SKM-1 (cell line): Measurements from ENCODE around the gene RSBN1L.
"Not testable (repeated sequence)": the region's sequence is repeated elsewhere in the genome, so short reads cannot be mapped to it uniquely, and the experiment has no call there.

ENCODE experiments used
- DNase-seq: peaks from one replicate; lab custom pipeline; 2025; ENCODE audit not compliant: unreplicated experiment; lab: John Stamatoyannopoulos, UW

RSBN1L gene

GRCh38 chr7:77765906-77766800, 69.9 kb downstream of the RSBN1L start:
- DNase-seq, result no peak

GRCh38 chr7:77766801-77767605, 70.7 kb downstream of the RSBN1L start:
- DNase-seq, result no peak

DNA sequence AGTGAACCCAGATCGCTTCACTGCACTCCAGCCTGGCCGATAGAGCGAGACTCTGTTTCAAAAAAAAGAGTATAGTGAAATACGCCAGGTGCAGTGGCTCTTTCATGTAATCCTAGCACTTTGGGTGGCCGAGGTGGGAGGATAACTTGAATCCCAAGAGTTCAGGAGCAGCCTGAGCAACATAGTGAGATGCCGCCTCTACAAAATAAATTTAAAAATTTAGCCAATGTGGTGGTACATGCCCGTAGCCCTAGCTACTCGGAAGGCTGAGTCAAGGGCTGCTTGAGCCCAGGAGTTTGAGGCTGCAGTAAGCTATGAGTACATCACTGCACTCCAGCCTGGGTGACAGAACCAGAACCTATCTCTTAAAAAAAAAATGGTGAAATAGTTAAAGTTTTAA, 74.1 kb downstream of the RSBN1L start:
- DNase-seq, result no peak

- no peak for DNase-seq
Observed at GRCh38 chr7:77771901-77772300, 75.6 kb downstream of the RSBN1L start.

GRCh38 chr7:77778535-77778934, 82.3 kb downstream of the RSBN1L start:
- no peak for DNase-seq

DNA sequence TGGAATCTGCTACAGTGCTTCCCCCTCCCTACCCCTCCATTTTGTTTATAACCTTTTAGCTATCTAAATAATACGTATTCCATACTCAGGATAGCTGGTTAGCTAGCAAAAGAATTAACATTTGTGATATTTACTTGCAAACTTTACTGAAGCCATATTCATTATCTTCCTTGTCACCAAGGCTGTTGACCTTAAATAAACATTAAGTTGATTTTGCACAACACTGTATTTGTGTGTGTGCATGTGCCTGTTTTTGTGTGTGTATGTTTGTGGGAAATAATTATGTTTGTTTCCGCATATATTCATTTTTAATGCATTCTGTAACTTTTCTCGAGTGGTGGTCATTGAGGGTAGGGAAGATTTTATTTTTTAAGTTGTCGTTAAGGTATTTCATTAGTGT, 86.1 kb downstream of the RSBN1L start:
- no peak for DNase-seq

GRCh38 chr7:77783111-77783510, 86.9 kb downstream of the RSBN1L start:
- DNase-seq, result no peak

GRCh38 chr7:77783545-77783944, 87.3 kb downstream of the RSBN1L start:
- no peak for DNase-seq

- DNase-seq, result not testable (repeated sequence)
Observed at GRCh38 chr7:77784426-77784825, 88.2 kb downstream of the RSBN1L start.

DNA sequence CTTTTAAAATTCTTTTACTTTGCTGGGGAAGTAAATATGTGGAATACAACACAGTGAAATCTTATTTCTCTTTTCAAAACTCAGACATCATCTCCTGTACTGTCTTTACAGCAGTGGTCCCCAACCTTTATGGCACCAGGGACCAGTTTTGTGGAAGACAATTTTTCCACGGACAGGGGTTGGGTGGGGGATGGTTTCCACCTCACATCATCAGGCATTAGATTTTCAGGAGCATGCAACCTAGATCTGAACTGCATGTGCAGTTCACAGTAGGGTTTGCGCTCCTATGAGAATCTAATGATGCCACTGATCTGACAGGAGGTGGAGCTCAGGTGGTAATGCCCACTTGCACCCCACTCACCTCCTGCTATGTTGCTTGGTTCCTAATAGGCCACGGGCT, 89.8 kb downstream of the RSBN1L start:
- no peak for DNase-seq

- DNase-seq, result no peak
Observed at GRCh38 chr7:77786741-77787140, 90.5 kb downstream of the RSBN1L start.

GRCh38 chr7:77788327-77788902, 92.2 kb downstream of the RSBN1L start:
- DNase-seq, result no peak

- no peak for DNase-seq
Observed at GRCh38 chr7:77791336-77791735, 95.1 kb downstream of the RSBN1L start.

DNA sequence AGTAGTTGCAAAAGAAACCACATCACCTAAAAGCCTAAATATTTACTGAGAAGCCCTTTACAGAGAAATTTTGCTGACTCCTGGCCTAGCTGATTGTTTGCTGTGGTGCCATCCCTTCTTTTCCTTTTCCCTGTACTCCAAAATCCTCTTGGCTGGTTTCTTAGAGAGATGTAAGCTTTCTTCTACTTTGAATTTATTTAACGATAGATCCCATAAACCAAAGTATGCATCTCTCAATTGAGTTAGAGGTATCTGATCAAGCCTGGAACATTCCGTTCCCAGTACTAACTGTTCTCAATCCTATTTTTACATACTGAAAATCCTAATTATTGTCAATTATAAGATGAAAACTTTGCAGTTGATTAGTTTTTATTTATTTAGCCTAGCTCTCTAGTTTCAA, 95.7 kb downstream of the RSBN1L start:
- no peak for DNase-seq

DNA sequence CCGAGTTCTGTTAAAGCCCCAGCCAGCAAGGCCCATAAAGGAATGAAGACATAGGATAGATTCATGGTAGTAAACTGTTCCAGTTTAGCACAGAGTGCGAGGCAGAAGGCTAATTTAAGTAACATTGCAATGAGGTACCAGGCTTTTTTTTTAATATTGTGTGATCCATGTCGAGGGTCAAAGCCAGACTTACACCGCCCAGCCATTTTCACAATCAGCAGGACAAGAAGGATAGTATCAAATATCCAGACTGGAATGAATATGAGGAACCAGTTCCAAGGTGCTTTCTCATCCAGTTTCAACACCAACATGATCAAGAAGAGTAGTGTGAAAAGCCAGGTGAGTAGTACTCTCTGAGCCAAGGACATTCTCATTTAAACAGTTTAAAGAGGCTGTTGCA, 97.7 kb downstream of the RSBN1L start:
- no peak for DNase-seq

- DNase-seq, result no peak
Observed at GRCh38 chr7:77796109-77796508, 99.8 kb downstream of the RSBN1L start.

GRCh38 chr7:77796960-77797359, 100.7 kb downstream of the RSBN1L start:
- no peak for DNase-seq

DNA sequence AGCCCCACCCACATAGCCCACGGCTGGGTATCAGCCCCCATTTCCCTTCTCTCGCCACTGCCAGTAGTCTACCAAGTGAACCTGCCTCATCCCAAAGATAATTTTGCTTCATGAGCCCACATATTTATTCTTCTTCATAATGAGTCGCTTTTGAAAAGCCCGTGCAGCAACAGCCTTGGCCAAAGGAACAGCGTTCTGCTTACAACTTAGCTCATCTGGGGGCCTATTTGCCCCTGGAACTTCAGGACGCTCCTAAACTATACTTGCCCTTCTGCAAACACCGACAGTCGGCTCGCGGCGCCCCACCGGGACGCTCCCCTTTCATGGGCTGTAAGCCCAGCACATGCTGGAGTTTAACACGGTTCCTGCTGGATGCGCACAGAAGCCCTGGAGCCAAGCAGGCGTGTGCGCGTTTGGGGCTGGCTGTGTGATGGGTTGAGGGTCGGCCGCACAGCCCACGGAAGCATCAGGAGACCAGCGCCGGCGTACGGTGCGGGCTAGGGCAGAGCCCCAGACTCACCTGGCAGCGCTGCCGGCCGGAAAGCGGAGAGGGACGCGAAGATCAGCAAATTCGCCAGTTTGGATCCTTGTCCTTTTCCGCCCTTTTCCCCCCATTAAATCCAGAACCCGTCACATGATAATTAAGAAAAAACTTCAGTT, 101.6 kb downstream of the RSBN1L start:
- no peak for DNase-seq

DNA sequence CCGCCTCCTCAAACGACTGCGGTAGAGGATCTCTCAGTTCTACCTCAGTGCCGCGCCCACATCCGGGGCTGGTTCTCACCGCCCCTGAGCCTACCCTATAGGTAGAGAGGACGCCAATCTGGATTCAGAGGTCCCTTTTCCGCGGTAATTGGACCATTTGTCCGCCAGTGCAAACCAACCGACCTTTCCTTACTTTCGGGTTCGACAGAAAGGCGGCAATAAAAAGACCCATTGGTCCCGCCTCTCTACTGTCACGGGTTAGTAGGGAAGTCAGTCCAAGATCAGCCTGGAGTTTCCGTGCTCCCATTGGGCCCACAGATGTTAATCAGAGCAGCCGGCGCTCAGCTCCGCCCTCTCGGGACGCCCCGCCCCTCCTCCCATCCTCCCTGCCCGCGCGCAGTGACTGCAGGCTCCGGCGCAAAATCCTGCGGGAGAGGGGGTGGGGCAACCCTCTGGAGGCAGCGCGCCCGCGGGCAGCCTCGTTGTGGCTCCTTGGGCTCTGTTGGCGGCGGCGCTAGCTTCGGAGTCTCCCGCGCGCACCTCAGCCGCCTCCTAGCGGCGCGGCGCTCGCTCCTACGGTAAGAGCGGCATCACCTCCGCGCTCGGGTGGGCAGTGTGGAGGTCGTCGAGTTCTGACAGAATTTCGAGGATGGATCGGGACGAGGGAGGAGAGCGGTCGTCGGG, 102.3 kb downstream of the RSBN1L start, which contains the start of the genes PHTF2 and TMEM60:
TSS of gene PHTF2 (plus strand) at position 380 of the 684 bp plus-strand sequence.
TSS of gene TMEM60 (minus strand) at position 41 of the 684 bp plus-strand sequence. CDS start 4,061 bp downstream, outside the sequence.
- peak; percentile 99 for DNase-seq
